HEK293 (cell line): ENCODE measurements around the gene THAP4.
A peak's percentile ranks its signal among the peaks of the same experiment; 100 is the strongest.

ENCODE experiments used
- CTCF ChIA-PET: fragments of 350-600 bp; formaldehyde crosslinking; extraction: SDS; loops from one replicate; lab custom pipeline; 2021; ENCODE audit warnings: antibody characterized with exemption; lab: Yijun Ruan, JAX
- POLR2A ChIA-PET: fragments of 300-600 bp; formaldehyde crosslinking; extraction: SDS; loops from one replicate; lab custom pipeline; 2020; ENCODE audit warnings: antibody characterized with exemption, inconsistent platforms; lab: Yijun Ruan, JAX
- H3K27ac ChIP-seq: fragments of 200-500 bp; sonication (Bioruptor generic); 2 replicates; pipeline ENCODE4 v1.5.1; 2014; ENCODE audit warnings: low read depth, low read length, control low read depth, inconsistent platforms; ENCODE audit errors: extremely low read depth
- H3K36me3 ChIP-seq, 2 experiments: fragments of 200-500 bp in 1 of 2; sonication (Bioruptor generic) in 1 of 2; 1 replicate in 1 of 2; 2 replicates in 1 of 2; pipeline ENCODE4 v1.5.1; 2014 to 2017; ENCODE audit warnings: inconsistent platforms in 2 of 2, low read length in 2 of 2; ENCODE audit not compliant: control insufficient read depth in 2 of 2, insufficient read depth in 1 of 2
- H3K4me1 ChIP-seq: fragments of 200-500 bp; sonication (Bioruptor generic); 2 replicates; pipeline ENCODE4 v1.5.1; 2014; ENCODE audit warnings: mild to moderate bottlenecking, low read length, inconsistent platforms; ENCODE audit not compliant: control insufficient read depth, insufficient read depth
- H3K4me3 ChIP-seq: 2 replicates; pipeline ENCODE4 v1.5.1; 2011; ENCODE audit warnings: low read depth, mild to moderate bottlenecking, control low read depth, low read length, moderate library complexity
- H3K9me3 ChIP-seq: fragments of 200-500 bp; sonication (Bioruptor generic); 2 replicates; pipeline ENCODE4 v1.5.1; 2014; ENCODE audit warnings: low read depth, low read length, inconsistent platforms; ENCODE audit not compliant: control insufficient read depth, insufficient read depth
- GLIS1 ChIP-seq: fragments of 450-650 bp; formaldehyde crosslinking; IDR thresholded peaks from 2 replicates; pipeline ENCODE4 v1.5.1; 2016; ENCODE audit warnings: missing biosample characterization, missing genetic modification characterization
- GLIS2 ChIP-seq: fragments of 450-650 bp; formaldehyde crosslinking; IDR thresholded peaks from 2 replicates; pipeline ENCODE4 v1.5.1; 2016; ENCODE audit warnings: missing biosample characterization, missing genetic modification characterization
- MYNN ChIP-seq: fragments of 450-650 bp; formaldehyde crosslinking; IDR thresholded peaks from 2 replicates; pipeline ENCODE4 v1.5.1; 2016; ENCODE audit warnings: missing biosample characterization, missing genetic modification characterization, borderline replicate concordance
- TCF7L2 ChIP-seq: IDR thresholded peaks from 2 replicates; pipeline ENCODE4 v1.6.1; 2011; ENCODE audit warnings: low read depth, mild to moderate bottlenecking, inconsistent platforms, low read length, moderate library complexity, borderline replicate concordance
- TSHZ1 ChIP-seq: fragments of 450-650 bp; formaldehyde crosslinking; IDR thresholded peaks from 2 replicates; pipeline ENCODE4 v1.5.1; 2016; ENCODE audit warnings: missing biosample characterization, missing genetic modification characterization, borderline replicate concordance
- ZBTB49 ChIP-seq: fragments of 450-650 bp; formaldehyde crosslinking; IDR thresholded peaks from 2 replicates; pipeline ENCODE4 v1.5.1; 2016; ENCODE audit warnings: missing biosample characterization, missing genetic modification characterization, low read depth
- ZFHX2 ChIP-seq: fragments of 450-650 bp; formaldehyde crosslinking; conservative IDR thresholded peaks from 2 replicates; pipeline ENCODE4 v1.5.1; 2016; ENCODE audit warnings: missing biosample characterization, missing genetic modification characterization
- ZIC2 ChIP-seq: fragments of 450-650 bp; formaldehyde crosslinking; IDR thresholded peaks from 2 replicates; pipeline ENCODE4 v1.5.1; 2016; ENCODE audit warnings: missing biosample characterization, missing genetic modification characterization
- ZNF169 ChIP-seq: fragments of 450-650 bp; formaldehyde crosslinking; IDR thresholded peaks from 2 replicates; pipeline ENCODE4 v1.5.1; 2016; ENCODE audit warnings: missing biosample characterization, missing genetic modification characterization
- ZNF239 ChIP-seq: fragments of 450-650 bp; formaldehyde crosslinking; IDR thresholded peaks from 2 replicates; pipeline ENCODE4 v1.5.1; 2016; ENCODE audit warnings: missing biosample characterization, missing genetic modification characterization
- ZNF335 ChIP-seq: fragments of 450-650 bp; formaldehyde crosslinking; conservative IDR thresholded peaks from 2 replicates; pipeline ENCODE4 v1.5.1; 2016; ENCODE audit warnings: missing biosample characterization, missing genetic modification characterization
- ZNF521 ChIP-seq: fragments of 450-650 bp; formaldehyde crosslinking; IDR thresholded peaks from 2 replicates; pipeline ENCODE4 v1.5.1; 2017; ENCODE audit warnings: missing biosample characterization, mild to moderate bottlenecking, missing genetic modification characterization
- ZNF677 ChIP-seq: fragments of 450-650 bp; IDR thresholded peaks from 2 replicates; pipeline ENCODE4 v1.5.0; 2018; ENCODE audit warnings: missing biosample characterization, mild to moderate bottlenecking, missing genetic modification characterization, moderate library complexity
- ZNF707 ChIP-seq: fragments of 450-650 bp; formaldehyde crosslinking; IDR thresholded peaks from 2 replicates; pipeline ENCODE4 v1.5.1; 2016; ENCODE audit warnings: missing biosample characterization, missing genetic modification characterization
- ZNF747 ChIP-seq: fragments of 450-650 bp; formaldehyde crosslinking; IDR thresholded peaks from 2 replicates; pipeline ENCODE4 v1.5.1; 2016; ENCODE audit warnings: missing biosample characterization, missing genetic modification characterization

Gene THAP4

DNA sequence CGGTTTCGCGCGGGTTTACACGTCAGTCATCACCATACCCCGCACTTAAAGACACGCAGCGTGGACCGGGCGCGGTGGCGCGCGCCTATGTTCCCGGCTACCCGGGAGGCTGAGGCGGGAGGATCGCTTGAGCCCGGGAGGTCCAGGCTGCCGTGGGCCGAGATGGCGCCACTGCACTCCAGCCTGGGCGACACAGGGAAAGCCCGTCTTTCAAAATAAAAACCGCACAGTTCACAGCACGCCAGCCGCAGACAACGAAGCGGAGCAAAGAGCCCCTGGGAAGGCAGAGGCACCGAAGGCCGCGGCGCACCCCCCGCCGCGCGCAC is 49.3 kb upstream of the THAP4 start:
- TF ChIP-seq GLIS1 (tag by site-specific recombination) (peak; percentile 42; the same call in 1 of the 2 replicates), ZFHX2 (no peak), ZNF707 (tag by site-specific recombination) (no peak), ZNF335 (tag by site-specific recombination) (peak; percentile 51), ZNF521 (tag by site-specific recombination) (no peak), ZIC2 (tag by site-specific recombination) (peak; percentile 52), TCF7L2 (no peak), ZBTB49 (tag by site-specific recombination) (no peak), GLIS2 (tag by site-specific recombination) (0 out of 2 replicates have a peak, but pooled peaks have one; percentile 15), TSHZ1 (tag by site-specific recombination) (no peak), ZNF677 (tag by site-specific recombination) (no peak), ZNF169 (tag by site-specific recombination) (no peak), MYNN (tag by site-specific recombination) (peak; percentile 76; the same call in 1 of the 2 replicates)
- TF ChIP-seq, all 188 proteins: peak for 5
- H3K27ac ChIP-seq, result peak overlapping the region; percentile 77
- POLR2A ChIA-PET, result interaction anchor here (0.6 to 2.1 kb wide), 19 partner anchors 9 to 866 kb away, joined by 3 to 58 read pairs (median 4); partner anchors contain the start of genes ATG4B, D2HGDH, HDLBP and ING5

DNA sequence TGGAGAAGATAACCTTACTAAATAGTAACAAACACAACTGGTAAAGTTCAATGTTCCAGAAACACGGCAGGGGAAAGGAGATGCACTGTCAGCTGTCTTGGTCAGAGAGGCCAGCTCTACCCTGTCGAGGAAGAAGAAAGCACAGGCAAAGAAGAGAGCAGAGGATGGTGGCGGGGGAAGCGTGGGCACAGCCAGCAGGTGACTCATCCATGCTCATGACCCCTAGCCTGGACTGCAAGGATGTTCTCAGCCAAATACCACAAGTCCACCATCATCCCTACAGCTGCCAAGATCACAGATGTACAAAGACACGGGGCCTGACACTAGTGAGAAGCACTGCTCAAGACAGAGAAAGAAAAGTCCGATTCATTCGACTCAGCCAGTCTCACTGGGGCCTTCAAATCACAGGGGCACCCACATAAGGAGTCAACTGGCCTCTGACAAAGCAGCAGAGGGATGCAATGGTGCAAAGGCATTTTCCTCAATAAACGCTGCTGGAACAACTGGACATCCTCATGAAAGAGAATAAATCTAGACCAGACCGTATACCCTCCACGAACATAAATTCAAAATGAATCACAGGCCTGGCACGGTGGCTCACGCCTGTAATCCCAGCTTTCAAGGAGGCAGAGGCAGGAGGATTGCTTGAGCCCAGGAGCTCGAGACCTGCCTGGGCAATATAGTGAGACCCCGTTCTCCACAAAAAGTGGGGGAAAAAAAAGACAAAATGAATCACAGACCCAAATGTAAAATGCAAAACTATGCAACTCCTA is 44.1 kb upstream of the THAP4 start:
- peaks cover 47 to 96% of the 10 kb centered on the region in 2 experiments for H3K36me3 ChIP-seq
- no peaks in the 10 kb centered on the region for H3K9me3 ChIP-seq
- H3K4me3 ChIP-seq, result no peak overlapping the region
- CTCF ChIA-PET, result no interaction called here
- H3K4me1 ChIP-seq, result no peaks in the 10 kb centered on the region
- TF ChIP-seq ZFHX2 (peak; percentile 27; the same call in 1 of the 2 replicates), ZNF747 (no peak), ZNF239 (no peak)
- TF ChIP-seq, all 188 proteins: peak for 1
- H3K27ac ChIP-seq, result no peak overlapping the region
- POLR2A ChIA-PET, result interaction anchor here (0.6 to 1.3 kb wide), 3 partner anchors 176 to 577 kb away, joined by 3 to 4 read pairs (median 3); no protein-coding TSS in a partner anchor

More for the DNA sequence above, 49.3 kb upstream of the THAP4 start:
- CTCF ChIA-PET, result interaction anchor here (0.6 to 1.2 kb wide), 5 partner anchors 11 to 192 kb away, joined by 3 to 6 read pairs (median 4); partner anchors contain the start of gene ING5
- Histone ChIP-seq H3K9me3 (no peaks in the 10 kb centered on the region), H3K36me3 (peaks cover 45 to 61% of the 10 kb centered on the region in 2 experiments), H3K4me1 (0 out of 2 replicates have a peak, but pooled peaks cover 2% of the 10 kb centered on the region), H3K4me3 (peak overlapping the region; percentile 63)
